ENCODE data around the gene FXN. TPM values are rescaled to one million over a fixed set of nuclear protein-coding genes. Genes with fewer than 3 reads are reported as not detected.

The FXN gene
- total RNA-seq, 2 experiments from 2014 or later = 6.9 to 36.1 TPM

DNA sequence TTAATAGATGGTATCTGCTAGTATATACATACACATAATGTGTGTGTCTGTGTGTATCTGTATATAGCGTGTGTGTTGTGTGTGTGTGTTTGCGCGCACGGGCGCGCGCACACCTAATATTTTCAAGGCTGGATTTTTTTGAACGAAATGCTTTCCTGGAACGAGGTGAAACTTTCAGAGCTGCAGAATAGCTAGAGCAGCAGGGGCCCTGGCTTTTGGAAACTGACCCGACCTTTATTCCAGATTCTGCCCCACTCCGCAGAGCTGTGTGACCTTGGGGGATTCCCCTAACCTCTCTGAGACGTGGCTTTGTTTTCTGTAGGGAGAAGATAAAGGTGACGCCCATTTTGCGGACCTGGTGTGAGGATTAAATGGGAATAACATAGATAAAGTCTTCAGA is 757 bp downstream of the FXN start:
- intact Hi-C loops (cut with micrococcal nuclease; ENCODE audit: unreplicated experiment) = loop anchor here (5.0 kb wide), 1 partner anchor 156 kb away; no protein-coding TSS in a partner anchor
- H3K36me3 ChIP-seq (ENCODE audit: insufficient read depth, low read length) = peaks cover 3% of the 10 kb centered on the region; the same call in 1 of the 2 replicates
- peak overlapping the region; percentile 77; the same call in 1 of the 2 replicates for H2AFZ ChIP-seq (ENCODE audit: low read length)
- peak overlapping the region; percentile 89 for H3K4me2 ChIP-seq (ENCODE audit: low read length)
- DNase-seq (ENCODE audit: low spot score) = peak; percentile 34
- no peaks in the 10 kb centered on the region for H3K9me2 ChIP-seq (ENCODE audit: insufficient read depth, low read length)
- H3K79me2 ChIP-seq (ENCODE audit: insufficient read depth, low read depth, low read length) = peaks cover 31% of the 10 kb centered on the region
- H3K4me3 ChIP-seq (ENCODE audit: low read depth, low read length, poor library complexity, severe bottlenecking) = peak overlapping the region; percentile 83
- ChIA-PET CTCF (ENCODE audit: unreplicated experiment) (interaction anchor here (1.6 kb wide), 1 partner anchor 12 kb away, joined by 5 read pairs; no protein-coding TSS in a partner anchor), POLR2A (interaction anchor here (0.6 to 1.3 kb wide), 3 partner anchors 112 to 254 kb away, joined by 3 to 5 read pairs (median 4); no protein-coding TSS in a partner anchor)
- TF ChIP-seq, protein P1, sequence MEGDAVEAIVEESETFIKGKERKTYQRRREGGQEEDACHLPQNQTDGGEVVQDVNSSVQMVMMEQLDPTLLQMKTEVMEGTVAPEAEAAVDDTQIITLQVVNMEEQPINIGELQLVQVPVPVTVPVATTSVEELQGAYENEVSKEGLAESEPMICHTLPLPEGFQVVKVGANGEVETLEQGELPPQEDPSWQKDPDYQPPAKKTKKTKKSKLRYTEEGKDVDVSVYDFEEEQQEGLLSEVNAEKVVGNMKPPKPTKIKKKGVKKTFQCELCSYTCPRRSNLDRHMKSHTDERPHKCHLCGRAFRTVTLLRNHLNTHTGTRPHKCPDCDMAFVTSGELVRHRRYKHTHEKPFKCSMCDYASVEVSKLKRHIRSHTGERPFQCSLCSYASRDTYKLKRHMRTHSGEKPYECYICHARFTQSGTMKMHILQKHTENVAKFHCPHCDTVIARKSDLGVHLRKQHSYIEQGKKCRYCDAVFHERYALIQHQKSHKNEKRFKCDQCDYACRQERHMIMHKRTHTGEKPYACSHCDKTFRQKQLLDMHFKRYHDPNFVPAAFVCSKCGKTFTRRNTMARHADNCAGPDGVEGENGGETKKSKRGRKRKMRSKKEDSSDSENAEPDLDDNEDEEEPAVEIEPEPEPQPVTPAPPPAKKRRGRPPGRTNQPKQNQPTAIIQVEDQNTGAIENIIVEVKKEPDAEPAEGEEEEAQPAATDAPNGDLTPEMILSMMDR (conservative IDR thresholded peaks at IDR 0.05; ENCODE audit: low read length) = no peak
- TF ChIP-seq EZH2phosphoT487 (IDR thresholded peaks at IDR 0.05; ENCODE audit: borderline replicate concordance, low read depth, low read length) = no peak
- no peaks in the 10 kb centered on the region for H3K9me3 ChIP-seq (ENCODE audit: low read length)
- peak overlapping the region; percentile 57 for H3K27ac ChIP-seq (ENCODE audit: low read depth, low read length, poor library complexity, severe bottlenecking)
- H3K4me1 ChIP-seq (ENCODE audit: insufficient read depth, low read length, poor library complexity, severe bottlenecking) = no peaks in the 10 kb centered on the region
- BruUV-seq (replicated peaks) = TSS peak; percentile 78
- no peaks in the 10 kb centered on the region for H4K20me1 ChIP-seq (ENCODE audit: insufficient read depth, low read length)

DNA sequence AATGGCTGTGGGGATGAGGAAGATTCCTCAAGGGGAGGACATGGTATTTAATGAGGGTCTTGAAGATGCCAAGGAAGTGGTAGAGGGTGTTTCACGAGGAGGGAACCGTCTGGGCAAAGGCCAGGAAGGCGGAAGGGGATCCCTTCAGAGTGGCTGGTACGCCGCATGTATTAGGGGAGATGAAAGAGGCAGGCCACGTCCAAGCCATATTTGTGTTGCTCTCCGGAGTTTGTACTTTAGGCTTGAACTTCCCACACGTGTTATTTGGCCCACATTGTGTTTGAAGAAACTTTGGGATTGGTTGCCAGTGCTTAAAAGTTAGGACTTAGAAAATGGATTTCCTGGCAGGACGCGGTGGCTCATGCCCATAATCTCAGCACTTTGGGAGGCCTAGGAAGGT is 1.2 kb downstream of the FXN start:
- peak overlapping the region; percentile 57 for H3K27ac ChIP-seq (ENCODE audit: low read depth, low read length, poor library complexity, severe bottlenecking)
- TF ChIP-seq EZH2phosphoT487 (IDR thresholded peaks at IDR 0.05; ENCODE audit: borderline replicate concordance, low read depth, low read length) = no peak
- TF ChIP-seq, protein P1 (conservative IDR thresholded peaks at IDR 0.05; ENCODE audit: low read length) = no peak
- intact Hi-C loops (cut with micrococcal nuclease; ENCODE audit: unreplicated experiment) = loop anchor here (5.0 kb wide), 1 partner anchor 156 kb away; no protein-coding TSS in a partner anchor
- BruUV-seq (replicated peaks) = no TSS peak
- H3K4me2 ChIP-seq (ENCODE audit: low read length) = peak overlapping the region; percentile 89
- H3K79me2 ChIP-seq (ENCODE audit: insufficient read depth, low read depth, low read length) = peaks cover 31% of the 10 kb centered on the region
- peaks cover 3% of the 10 kb centered on the region; the same call in 1 of the 2 replicates for H3K36me3 ChIP-seq (ENCODE audit: insufficient read depth, low read length)
- H2AFZ ChIP-seq (ENCODE audit: low read length) = peak overlapping the region; percentile 77; the same call in 1 of the 2 replicates
- no peaks in the 10 kb centered on the region for H3K4me1 ChIP-seq (ENCODE audit: insufficient read depth, low read length, poor library complexity, severe bottlenecking)
- no peaks in the 10 kb centered on the region for H4K20me1 ChIP-seq (ENCODE audit: insufficient read depth, low read length)
- H3K9me2 ChIP-seq (ENCODE audit: insufficient read depth, low read length) = no peaks in the 10 kb centered on the region
- no peaks in the 10 kb centered on the region for H3K9me3 ChIP-seq (ENCODE audit: low read length)
- DNase-seq (ENCODE audit: low spot score) = peak; percentile 19
- ChIA-PET CTCF (ENCODE audit: unreplicated experiment) (no interaction called here), POLR2A (interaction anchor here (0.6 to 1.0 kb wide), 2 partner anchors 112 to 255 kb away, joined by 4 to 5 read pairs; no protein-coding TSS in a partner anchor)
- peak overlapping the region; percentile 83 for H3K4me3 ChIP-seq (ENCODE audit: low read depth, low read length, poor library complexity, severe bottlenecking)

DNA sequence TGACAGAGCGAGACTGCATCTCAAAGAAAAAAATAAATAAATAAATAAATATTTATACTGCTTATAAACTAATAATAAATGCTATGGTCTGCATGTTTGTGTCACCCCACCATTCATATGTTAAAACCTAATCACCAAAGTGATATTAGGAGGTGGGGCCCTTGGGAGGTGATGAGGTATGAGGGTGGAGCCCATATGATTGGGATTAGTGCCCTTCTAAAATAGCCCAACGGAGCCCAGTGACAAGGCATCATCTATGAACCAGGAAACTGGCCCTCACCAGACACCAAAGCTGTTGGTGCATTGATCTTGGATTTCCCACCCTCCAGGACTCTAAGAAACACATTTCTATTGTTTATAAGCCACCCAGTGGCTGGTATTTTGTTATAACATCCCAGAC is 5.1 kb downstream of the FXN start:
- H3K27ac ChIP-seq (ENCODE audit: low read depth, low read length, poor library complexity, severe bottlenecking) = no peak overlapping the region
- TF ChIP-seq, protein P1 (conservative IDR thresholded peaks at IDR 0.05; ENCODE audit: low read length) = no peak
- no peak for TF ChIP-seq EZH2phosphoT487 (IDR thresholded peaks at IDR 0.05; ENCODE audit: borderline replicate concordance, low read depth, low read length)
- H3K79me2 ChIP-seq (ENCODE audit: insufficient read depth, low read depth, low read length) = peaks cover 31% of the 10 kb centered on the region
- BruUV-seq (replicated peaks) = no TSS peak
- no peak overlapping the region for H3K4me3 ChIP-seq (ENCODE audit: low read depth, low read length, poor library complexity, severe bottlenecking)
- ChIA-PET CTCF (ENCODE audit: unreplicated experiment) (no interaction called here), POLR2A (no interaction called here)
- H3K9me2 ChIP-seq (ENCODE audit: insufficient read depth, low read length) = no peaks in the 10 kb centered on the region
- no peaks in the 10 kb centered on the region for H4K20me1 ChIP-seq (ENCODE audit: insufficient read depth, low read length)
- peaks cover 3% of the 10 kb centered on the region for H3K36me3 ChIP-seq (ENCODE audit: insufficient read depth, low read length)
- H2AFZ ChIP-seq (ENCODE audit: low read length) = no peak overlapping the region
- no peaks in the 10 kb centered on the region for H3K9me3 ChIP-seq (ENCODE audit: low read length)
- DNase-seq (ENCODE audit: low spot score) = no peak
- intact Hi-C loops (cut with micrococcal nuclease; ENCODE audit: unreplicated experiment) = no loop called here
- H3K4me1 ChIP-seq (ENCODE audit: insufficient read depth, low read length, poor library complexity, severe bottlenecking) = no peaks in the 10 kb centered on the region
- H3K4me2 ChIP-seq (ENCODE audit: low read length) = no peak overlapping the region
